Measurements from ENCODE around the gene CA12. TPM values are rescaled to one million over a fixed set of nuclear protein-coding genes. Genes with fewer than 3 reads are reported as not detected.

Gene CA12
- total and polyA plus RNA-seq, 2 donors (not counting 1 experiment from before 2014, with no cell fraction given), result not detected

GRCh38 chr15:63291507-63291906, 90.1 kb downstream of the CA12 start:
- Mint-ChIP-seq H3K4me3 (no peak overlapping the region), H3K4me1 (peaks cover 14% of the 10 kb centered on the region), H3K9me3 (ENCODE audit: insufficient read depth) (no peaks in the 10 kb centered on the region), H3K27ac (no peak overlapping the region), H3K27me3 (no peaks in the 10 kb centered on the region)
- intact Hi-C loops (cut with micrococcal nuclease), result no loop called here
- ChIA-PET CTCF (interaction anchor here (0.5 to 5.5 kb wide), 10 partner anchors 19 to 544 kb away, joined by 3 to 40 read pairs (median 4); no protein-coding TSS in a partner anchor), POLR2A (interaction anchor here (0.8 to 1.1 kb wide), 2 partner anchors 13 to 100 kb away, joined by 3 read pairs; no protein-coding TSS in a partner anchor)
- Histone ChIP-seq H4K20me1 (ENCODE audit: control insufficient read depth, insufficient read depth, low read length, poor library complexity, severe bottlenecking) (no peaks in the 10 kb centered on the region), H3K9me3 (ENCODE audit: control extremely low read depth in 1 of 3, control insufficient read depth in 2 of 3, insufficient read depth in 1 of 3, low read length in 2 of 3) (no peaks in the 10 kb centered on the region), H3K27me3 (replicated peaks in 1 of 4; ENCODE audit: control extremely low read depth in 1 of 4, control insufficient read depth in 3 of 4, insufficient read depth in 4 of 4, low read length in 3 of 4) (no peaks in the 10 kb centered on the region), H3K36me3 (replicated peaks in 1 of 2; ENCODE audit: control extremely low read depth in 1 of 2, control insufficient read depth in 1 of 2, extremely low read depth in 1 of 2, insufficient read depth in 2 of 2, low read length in 1 of 2) (peaks cover 2 to 17% of the 10 kb centered on the region in 2 experiments), H3K27ac (ENCODE audit: low read length in 2 of 2) (no peak overlapping the region), H3K4me3 (ENCODE audit: control extremely low read depth in 1 of 5, extremely low read depth in 1 of 5, insufficient read depth in 1 of 5, low read depth in 2 of 5, low read length in 4 of 5) (no peak overlapping the region), H3K4me1 (ENCODE audit: control insufficient read depth in 2 of 2, insufficient read depth in 2 of 2, low read length in 2 of 2) (peaks cover 5 to 8% of the 10 kb centered on the region in 2 donors), H3K4me2 (replicated peaks; ENCODE audit: low read depth, low read length, poor library complexity, severe bottlenecking) (no peak overlapping the region), H2AFZ (ENCODE audit: insufficient read depth, low read depth, low read length, poor library complexity, severe bottlenecking) (no peak overlapping the region), H3K9ac (ENCODE audit: low read length) (no peak overlapping the region), H3K79me2 (ENCODE audit: control insufficient read depth, insufficient read depth, low read length) (no peaks in the 10 kb centered on the region)
- ATAC-seq (ENCODE audit: low read depth), result no peak
- no peak for DNase-seq
- TF ChIP-seq EZH2 (IDR thresholded peaks at IDR 0.05; ENCODE audit: borderline replicate concordance, insufficient read depth, low read depth, low read length, poor library complexity, severe bottlenecking) (no peak), CTCF (IDR thresholded peaks at IDR 0.05) (no peak)

- Mint-ChIP-seq H3K4me3 (no peak overlapping the region), H3K27ac (no peak overlapping the region), H3K9me3 (ENCODE audit: insufficient read depth) (no peaks in the 10 kb centered on the region), H3K27me3 (no peaks in the 10 kb centered on the region), H3K4me1 (peaks cover 11% of the 10 kb centered on the region)
- peak overlapping the region; percentile 20 for H3K4me2 ChIP-seq (replicated peaks; ENCODE audit: low read depth, low read length, poor library complexity, severe bottlenecking)
- DNase-seq, result peak; percentile 61
- peaks cover 5 to 8% of the 10 kb centered on the region in 2 donors for H3K4me1 ChIP-seq (ENCODE audit: control insufficient read depth in 2 of 2, insufficient read depth in 2 of 2, low read length in 2 of 2)
- no peaks in the 10 kb centered on the region for H3K9me3 ChIP-seq (ENCODE audit: control extremely low read depth in 1 of 3, control insufficient read depth in 2 of 3, insufficient read depth in 1 of 3, low read length in 2 of 3)
- POLR2A ChIA-PET, result no interaction called here
- CTCF ChIA-PET, result interaction anchor here (0.8 to 5.5 kb wide), 12 partner anchors 11 to 779 kb away, joined by 3 to 40 read pairs (median 4); partner anchors contain the start of gene APH1B
- intact Hi-C loops (cut with micrococcal nuclease), result loop anchor here (1.0 to 2.0 kb wide), 2 partner anchors 114 to 780 kb away; no protein-coding TSS in a partner anchor
- peak overlapping the region; percentile 26 for H2AFZ ChIP-seq (ENCODE audit: insufficient read depth, low read depth, low read length, poor library complexity, severe bottlenecking)
- WGBS (ENCODE audit: insufficient coverage), result no CpG with 5 or more reads among the region's 4 CpGs
- no peak overlapping the region for H3K9ac ChIP-seq (ENCODE audit: low read length)
- no peak overlapping the region for H3K27ac ChIP-seq (ENCODE audit: low read length in 2 of 2)
- no peak overlapping the region for H3K4me3 ChIP-seq (ENCODE audit: control extremely low read depth in 1 of 5, extremely low read depth in 1 of 5, insufficient read depth in 1 of 5, low read depth in 2 of 5, low read length in 4 of 5)
- no peaks in the 10 kb centered on the region for H3K27me3 ChIP-seq (replicated peaks in 1 of 4; ENCODE audit: control extremely low read depth in 1 of 4, control insufficient read depth in 3 of 4, insufficient read depth in 4 of 4, low read length in 3 of 4)
- TF ChIP-seq EZH2 (IDR thresholded peaks at IDR 0.05; ENCODE audit: borderline replicate concordance, insufficient read depth, low read depth, low read length, poor library complexity, severe bottlenecking), result no peak
- TF ChIP-seq CTCF (IDR thresholded peaks at IDR 0.05), result peak; percentile 82
- H4K20me1 ChIP-seq (ENCODE audit: control insufficient read depth, insufficient read depth, low read length, poor library complexity, severe bottlenecking), result no peaks in the 10 kb centered on the region
- no peak for ATAC-seq (ENCODE audit: low read depth)
- H3K79me2 ChIP-seq (ENCODE audit: control insufficient read depth, insufficient read depth, low read length), result no peaks in the 10 kb centered on the region
- peaks cover 5 to 19% of the 10 kb centered on the region in 2 experiments for H3K36me3 ChIP-seq (replicated peaks in 1 of 2; ENCODE audit: control extremely low read depth in 1 of 2, control insufficient read depth in 1 of 2, extremely low read depth in 1 of 2, insufficient read depth in 2 of 2, low read length in 1 of 2)
Measured at GRCh38 chr15:63288778-63289378, 92.8 kb downstream of the CA12 start.
